Calu3 (cell line): ENCODE data around the gene NUDT14. TPM values are rescaled to one million over a fixed set of nuclear protein-coding genes. Genes with fewer than 3 reads are reported as not detected.

ENCODE experiments used
- BruUV-seq: library from RNA; stranded (reverse); fragments of 400-500 nt; replicated peaks from 2 replicates; lab custom pipeline; 2021; lab: Mats Ljungman, UMichigan
- CTCF ChIA-PET: fragments of 300-600 bp; sonication (Branson Sonifier 250); formaldehyde crosslinking; loops from one replicate; lab custom pipeline; 2022; ENCODE audit warnings: antibody characterized with exemption; lab: Charles Lee
- DNase-seq: peaks from one replicate; pipeline ENCODE4 v3.0.0; 2022
- H3K27ac Mint-ChIP-seq: one replicate; pipeline ENCODE4 v1.8.0; 2022; ENCODE audit warnings: mixed read lengths; ENCODE audit not compliant: unreplicated experiment
- H3K27me3 Mint-ChIP-seq: one replicate; pipeline ENCODE4 v1.8.0; 2022; ENCODE audit warnings: mixed read lengths; ENCODE audit not compliant: unreplicated experiment
- H3K36me3 Mint-ChIP-seq: one replicate; pipeline ENCODE4 v1.8.0; 2022; ENCODE audit warnings: mild to moderate bottlenecking, moderate library complexity, mixed read lengths; ENCODE audit not compliant: insufficient read depth, unreplicated experiment
- H3K4me1 Mint-ChIP-seq: one replicate; pipeline ENCODE4 v1.8.0; 2022; ENCODE audit warnings: mild to moderate bottlenecking, low read depth, mixed read lengths; ENCODE audit not compliant: unreplicated experiment
- H3K4me3 Mint-ChIP-seq: one replicate; pipeline ENCODE4 v1.8.0; 2022; ENCODE audit warnings: mild to moderate bottlenecking, low read depth, moderate library complexity, mixed read lengths; ENCODE audit not compliant: unreplicated experiment
- H3K9me3 Mint-ChIP-seq: one replicate; pipeline ENCODE4 v1.8.0; 2022; ENCODE audit warnings: low read depth, mixed read lengths; ENCODE audit not compliant: unreplicated experiment
- CTCF ChIP-seq: fragments of 200-600 bp; IDR thresholded peaks from one replicate; pipeline ENCODE4 v1.8.0; 2022; ENCODE audit warnings: antibody characterized with exemption; ENCODE audit not compliant: unreplicated experiment
- intact Hi-C: fragments of 100-400 bp; cut with micrococcal nuclease; formaldehyde crosslinking; loops from one replicate; pipeline ENCODE4 v1.10.0; 2022; ENCODE audit not compliant: unreplicated experiment
- total RNA-seq: library from RNA; stranded (reverse); gene quantifications from 2 replicates; pipeline ENCODE4 v1.2.3, GENCODE V29; 2022

Gene NUDT14
- total RNA-seq, 1 experiment from 2014 or later, result 38.0 TPM

GRCh38 chr14:105179191-105179590 is 1.9 kb downstream of the NUDT14 start:
- no peak overlapping the region for H3K4me3 Mint-ChIP-seq
- CTCF ChIA-PET, result no interaction called here

DNA sequence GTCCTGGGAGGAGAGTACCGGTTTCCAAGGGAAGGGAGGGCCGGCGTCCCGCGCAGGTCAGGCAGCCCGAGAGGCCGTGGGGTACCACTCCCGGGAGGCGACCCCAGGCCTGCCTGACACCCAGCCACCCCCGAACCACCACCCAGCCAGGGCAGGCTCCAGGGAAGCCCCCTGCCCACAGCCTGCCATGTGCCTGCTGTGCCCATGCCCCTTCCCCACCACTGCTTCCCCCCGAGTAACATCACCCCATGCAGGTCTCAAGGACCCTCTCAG is 2.3 kb downstream of the NUDT14 start:
- Mint-ChIP-seq H3K4me3 (no peak overlapping the region), H3K4me1 (peaks cover 9% of the 10 kb centered on the region), H3K36me3 (peaks cover 8% of the 10 kb centered on the region), H3K9me3 (no peaks in the 10 kb centered on the region), H3K27ac (no peak overlapping the region), H3K27me3 (peaks cover 9% of the 10 kb centered on the region)
- intact Hi-C loops, result no loop called here
- no TSS peak for BruUV-seq
- CTCF ChIA-PET, result no interaction called here
- no peak for DNase-seq
- TF ChIP-seq CTCF, result no peak

More at GRCh38 chr14:105179191-105179590, 1.9 kb downstream of the NUDT14 start:
- DNase-seq, result no peak
- no peaks in the 10 kb centered on the region for H3K9me3 Mint-ChIP-seq
- H3K4me1 Mint-ChIP-seq, result peaks cover 9% of the 10 kb centered on the region
- TF ChIP-seq CTCF, result no peak
- BruUV-seq, result no TSS peak
- H3K36me3 Mint-ChIP-seq, result peaks cover 9% of the 10 kb centered on the region
- H3K27me3 Mint-ChIP-seq, result peaks cover 13% of the 10 kb centered on the region
- no peak overlapping the region for H3K27ac Mint-ChIP-seq
- intact Hi-C loops, result no loop called here

- Mint-ChIP-seq H3K27me3 (peaks cover 4% of the 10 kb centered on the region), H3K4me3 (no peak overlapping the region), H3K36me3 (peaks cover 8% of the 10 kb centered on the region), H3K4me1 (peaks cover 9% of the 10 kb centered on the region), H3K9me3 (no peaks in the 10 kb centered on the region), H3K27ac (no peak overlapping the region)
- no peak for TF ChIP-seq CTCF
- intact Hi-C loops, result no loop called here
- no peak for DNase-seq
- BruUV-seq, result no TSS peak
- CTCF ChIA-PET, result no interaction called here
Measured at GRCh38 chr14:105178069-105178867, 2.8 kb downstream of the NUDT14 start.

- no peak for DNase-seq
- Mint-ChIP-seq H3K4me1 (peaks cover 9% of the 10 kb centered on the region), H3K27ac (no peak overlapping the region), H3K9me3 (no peaks in the 10 kb centered on the region), H3K4me3 (no peak overlapping the region), H3K27me3 (no peaks in the 10 kb centered on the region), H3K36me3 (peaks cover 8% of the 10 kb centered on the region)
- CTCF ChIA-PET, result interaction anchor here (1.1 kb wide), 1 partner anchor 20 kb away, joined by 3 read pairs; no protein-coding TSS in a partner anchor
- no TSS peak for BruUV-seq
- intact Hi-C loops, result no loop called here
- no peak for TF ChIP-seq CTCF
Measured at GRCh38 chr14:105177082-105177481, 4.0 kb downstream of the NUDT14 start.
